Activated CD8-positive, alpha-beta T cell treated with anti-CD3 and anti-CD28 coated beads, Interleukin-2, amount 10 ng/mL, durations not matched to agents 7 days and 5 days (primary cell): ENCODE measurements around the gene SPTB. TPM values are rescaled to one million over a fixed set of nuclear protein-coding genes. Genes with fewer than 3 reads are reported as not detected.

Source experiments
- ATAC-seq: fragments of 150-1000 bp; cut with Tn5 transposase; one replicate; pipeline ENCODE4 v1.10.0; 2021; ENCODE audit warnings: moderate library complexity
- CTCF ChIA-PET: fragments of 350-600 bp; sonication (Branson Sonifier 250); formaldehyde crosslinking; loops from one replicate; lab custom pipeline; 2021; ENCODE audit warnings: antibody characterized with exemption; lab: Charles Lee
- POLR2A ChIA-PET: fragments of 350-600 bp; sonication (Branson Sonifier 250); formaldehyde crosslinking; loops from one replicate; lab custom pipeline; 2021; ENCODE audit warnings: antibody characterized with exemption; lab: Charles Lee
- DNase-seq: peaks from one replicate; pipeline ENCODE4 v3.0.0-alpha.2; 2020
- H3K27ac Mint-ChIP-seq: one replicate; pipeline ENCODE4 v1.8.0; 2021; ENCODE audit warnings: mild to moderate bottlenecking, mixed read lengths
- H3K27me3 Mint-ChIP-seq: one replicate; pipeline ENCODE4 v1.8.0; 2021; ENCODE audit warnings: low read depth, mixed read lengths
- H3K36me3 Mint-ChIP-seq: one replicate; pipeline ENCODE4 v1.8.0; 2021; ENCODE audit warnings: low read depth, mixed read lengths
- H3K4me1 Mint-ChIP-seq: one replicate; pipeline ENCODE4 v1.8.0; 2021; ENCODE audit warnings: low read depth, mixed read lengths
- H3K4me3 Mint-ChIP-seq: one replicate; pipeline ENCODE4 v1.8.0; 2021; ENCODE audit warnings: mild to moderate bottlenecking, mixed read lengths
- H3K9me3 Mint-ChIP-seq: one replicate; pipeline ENCODE4 v1.8.0; 2022; ENCODE audit warnings: mixed read lengths; ENCODE audit not compliant: insufficient read depth
- total RNA-seq, 2 experiments: library from RNA; stranded (reverse); gene quantifications; one replicate each; pipeline ENCODE4 v1.2.3, GENCODE V29; 2021

SPTB gene
- total RNA-seq, 2 experiments from 2014 or later, result not detected

GRCh38 chr14:64730681-64731080 is 149.0 kb downstream of the SPTB start:
- Mint-ChIP-seq H3K4me1 (peaks cover 46% of the 10 kb centered on the region), H3K27ac (no peak overlapping the region), H3K36me3 (no peaks in the 10 kb centered on the region), H3K4me3 (no peak overlapping the region), H3K9me3 (no peaks in the 10 kb centered on the region), H3K27me3 (peaks cover 4% of the 10 kb centered on the region)
- ATAC-seq, result no peak
- CTCF ChIA-PET, result interaction anchor here (1.5 kb wide), 1 partner anchor 59 kb away, joined by 3 read pairs; no protein-coding TSS in a partner anchor
- POLR2A ChIA-PET, result no interaction called here
- DNase-seq, result no peak

- Mint-ChIP-seq H3K36me3 (no peaks in the 10 kb centered on the region), H3K9me3 (no peaks in the 10 kb centered on the region), H3K4me3 (no peak overlapping the region), H3K4me1 (peaks cover 45% of the 10 kb centered on the region), H3K27ac (peak overlapping the region; percentile 70), H3K27me3 (peaks cover 2% of the 10 kb centered on the region)
- DNase-seq, result no peak
- no peak for ATAC-seq
- POLR2A ChIA-PET, result no interaction called here
- CTCF ChIA-PET, result interaction anchor here (0.7 kb wide), 1 partner anchor 32 kb away, joined by 3 read pairs; no protein-coding TSS in a partner anchor
Observed at GRCh38 chr14:64730061-64730440, 149.7 kb downstream of the SPTB start.

- Mint-ChIP-seq H3K27ac (peak overlapping the region; percentile 70), H3K27me3 (no peaks in the 10 kb centered on the region), H3K36me3 (no peaks in the 10 kb centered on the region), H3K4me1 (peaks cover 45% of the 10 kb centered on the region), H3K4me3 (no peak overlapping the region), H3K9me3 (no peaks in the 10 kb centered on the region)
- CTCF ChIA-PET, result interaction anchor here (0.7 kb wide), 1 partner anchor 32 kb away, joined by 3 read pairs; no protein-coding TSS in a partner anchor
- no peak for DNase-seq
- POLR2A ChIA-PET, result no interaction called here
- no peak for ATAC-seq
Observed at GRCh38 chr14:64729386-64730060, 150.2 kb downstream of the SPTB start.

DNA sequence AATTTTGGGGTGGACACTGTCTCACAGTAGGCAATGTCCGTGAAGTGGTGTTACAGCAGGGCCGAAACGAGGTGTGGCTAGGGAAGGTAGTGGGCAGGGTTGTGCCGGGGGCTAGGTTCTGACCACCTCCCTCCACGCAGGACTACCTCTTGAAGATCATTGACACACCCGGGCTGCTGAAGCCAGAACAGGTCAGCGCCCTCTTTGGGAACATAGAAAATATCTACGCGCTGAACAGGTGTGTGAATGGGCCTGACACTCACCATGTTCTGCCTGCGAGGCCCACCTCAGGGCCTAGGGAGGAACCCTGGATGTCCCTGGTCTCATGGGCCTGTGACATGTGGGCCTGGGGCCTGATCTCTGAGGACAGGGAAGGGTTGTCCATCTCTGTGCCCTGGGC is 150.9 kb downstream of the SPTB start:
- DNase-seq (no peak), ATAC-seq (no peak)
- H3K4me1 Mint-ChIP-seq, result peaks cover 46% of the 10 kb centered on the region
- no peaks in the 10 kb centered on the region for H3K9me3 Mint-ChIP-seq
- ChIA-PET CTCF (no interaction called here), POLR2A (no interaction called here)
- no peaks in the 10 kb centered on the region for H3K27me3 Mint-ChIP-seq
- peaks cover 2% of the 10 kb centered on the region for H3K36me3 Mint-ChIP-seq
- no peak overlapping the region for H3K27ac Mint-ChIP-seq
- no peak overlapping the region for H3K4me3 Mint-ChIP-seq

- peaks cover 5% of the 10 kb centered on the region for H3K36me3 Mint-ChIP-seq
- H3K4me3 Mint-ChIP-seq, result no peak overlapping the region
- CTCF ChIA-PET, result no interaction called here
- POLR2A ChIA-PET, result no interaction called here
- DNase-seq, result no peak
- no peak overlapping the region for H3K27ac Mint-ChIP-seq
- H3K4me1 Mint-ChIP-seq, result peaks cover 50% of the 10 kb centered on the region
- ATAC-seq, result no peak
- no peaks in the 10 kb centered on the region for H3K9me3 Mint-ChIP-seq
- no peaks in the 10 kb centered on the region for H3K27me3 Mint-ChIP-seq
Observed at GRCh38 chr14:64728106-64728505, 151.6 kb downstream of the SPTB start.

- ATAC-seq (no peak), DNase-seq (no peak)
- no peak overlapping the region for H3K4me3 Mint-ChIP-seq
- peaks cover 55% of the 10 kb centered on the region for H3K4me1 Mint-ChIP-seq
- H3K36me3 Mint-ChIP-seq, result peaks cover 5% of the 10 kb centered on the region
- H3K9me3 Mint-ChIP-seq, result no peaks in the 10 kb centered on the region
- ChIA-PET POLR2A (no interaction called here), CTCF (no interaction called here)
- no peak overlapping the region for H3K27ac Mint-ChIP-seq
- no peaks in the 10 kb centered on the region for H3K27me3 Mint-ChIP-seq
Observed at GRCh38 chr14:64727551-64728071, 152.1 kb downstream of the SPTB start.

DNA sequence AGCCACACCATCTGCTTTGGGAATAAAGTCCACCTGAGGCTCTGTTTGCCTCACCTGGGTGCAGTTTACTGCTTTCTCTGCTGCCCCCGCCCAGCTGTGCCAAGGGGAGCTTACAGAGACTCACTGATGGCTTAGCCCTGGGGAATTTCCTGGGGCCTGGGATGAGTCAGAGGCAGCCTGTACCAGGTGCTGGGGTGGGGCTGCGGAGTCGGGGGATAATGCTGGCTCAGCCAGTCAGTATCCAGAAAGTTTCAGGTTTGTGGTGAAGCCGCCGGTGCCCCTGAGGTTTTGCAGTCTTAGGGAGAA is 153.2 kb downstream of the SPTB start:
- DNase-seq (no peak), ATAC-seq (no peak)
- Mint-ChIP-seq H3K4me1 (peaks cover 66% of the 10 kb centered on the region), H3K9me3 (no peaks in the 10 kb centered on the region), H3K36me3 (peaks cover 5% of the 10 kb centered on the region), H3K27me3 (no peaks in the 10 kb centered on the region), H3K27ac (no peak overlapping the region), H3K4me3 (no peak overlapping the region)
- POLR2A ChIA-PET, result no interaction called here
- CTCF ChIA-PET, result no interaction called here

DNA sequence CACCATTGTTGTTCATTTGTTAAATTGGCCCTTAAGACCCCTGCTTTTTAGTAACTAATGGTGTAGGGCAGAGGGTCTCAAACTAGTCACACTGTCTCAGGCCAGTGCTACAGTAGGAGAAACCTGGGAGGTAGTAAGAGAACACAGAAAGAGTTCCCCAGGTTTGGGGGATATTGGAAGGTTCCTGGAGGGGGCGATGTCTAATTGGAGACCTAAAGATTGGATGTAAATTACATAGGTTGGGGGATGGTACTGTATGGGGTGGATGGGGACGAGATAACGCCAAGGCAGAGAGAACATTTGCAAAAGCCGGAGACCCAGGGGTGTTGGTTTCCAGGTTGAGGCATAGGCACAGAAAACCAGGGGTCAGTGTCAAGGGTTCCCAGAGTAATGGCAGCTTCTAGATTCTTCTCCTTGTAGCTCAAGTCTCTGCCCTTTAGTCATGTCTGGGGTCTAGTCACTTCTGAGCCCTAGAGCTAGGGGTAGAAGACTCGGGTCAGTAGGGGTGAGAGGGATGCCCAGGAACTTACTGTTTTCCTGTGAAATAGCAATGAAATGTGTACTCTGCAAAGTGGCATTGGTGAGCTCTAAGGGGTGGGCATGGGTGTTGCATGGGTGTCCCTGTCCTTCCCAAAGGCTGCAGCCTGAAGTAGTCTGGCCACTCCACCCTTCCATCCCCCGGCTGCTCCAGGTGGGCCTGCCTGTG is 153.7 kb downstream of the SPTB start:
- no peak overlapping the region for H3K27ac Mint-ChIP-seq
- H3K4me1 Mint-ChIP-seq, result peaks cover 69% of the 10 kb centered on the region
- no peak overlapping the region for H3K4me3 Mint-ChIP-seq
- no peaks in the 10 kb centered on the region for H3K9me3 Mint-ChIP-seq
- DNase-seq (no peak), ATAC-seq (no peak)
- ChIA-PET POLR2A (no interaction called here), CTCF (interaction anchor here (1.3 kb wide), 1 partner anchor 9 kb away, joined by 3 read pairs; no protein-coding TSS in a partner anchor)
- H3K36me3 Mint-ChIP-seq, result peaks cover 5% of the 10 kb centered on the region
- H3K27me3 Mint-ChIP-seq, result no peaks in the 10 kb centered on the region

GRCh38 chr14:64725261-64725815 is 154.4 kb downstream of the SPTB start:
- peaks cover 5% of the 10 kb centered on the region for H3K36me3 Mint-ChIP-seq
- ATAC-seq (no peak), DNase-seq (no peak)
- H3K4me3 Mint-ChIP-seq, result no peak overlapping the region
- H3K9me3 Mint-ChIP-seq, result no peaks in the 10 kb centered on the region
- CTCF ChIA-PET, result interaction anchor here (0.7 to 1.3 kb wide), 3 partner anchors 8 to 172 kb away, joined by 3 read pairs; no protein-coding TSS in a partner anchor
- H3K27me3 Mint-ChIP-seq, result peaks cover 4% of the 10 kb centered on the region
- POLR2A ChIA-PET, result no interaction called here
- H3K4me1 Mint-ChIP-seq, result peaks cover 68% of the 10 kb centered on the region
- H3K27ac Mint-ChIP-seq, result no peak overlapping the region

- Mint-ChIP-seq H3K4me1 (peaks cover 65% of the 10 kb centered on the region), H3K4me3 (no peak overlapping the region), H3K27ac (peak overlapping the region; percentile 68), H3K36me3 (peaks cover 5% of the 10 kb centered on the region), H3K9me3 (no peaks in the 10 kb centered on the region), H3K27me3 (peaks cover 4% of the 10 kb centered on the region)
- CTCF ChIA-PET, result interaction anchor here (1.0 kb wide), 1 partner anchor 172 kb away, joined by 3 read pairs; no protein-coding TSS in a partner anchor
- DNase-seq (no peak), ATAC-seq (no peak)
- POLR2A ChIA-PET, result interaction anchor here (1.0 kb wide), 1 partner anchor 20 kb away, joined by 5 read pairs; the partner anchor contains the start of gene PLEKHG3
Observed at GRCh38 chr14:64724578-64724930, 155.2 kb downstream of the SPTB start.

GRCh38 chr14:64723691-64724577 is 155.8 kb downstream of the SPTB start:
- Mint-ChIP-seq H3K9me3 (no peaks in the 10 kb centered on the region), H3K27ac (peak overlapping the region; percentile 68), H3K4me1 (peaks cover 61% of the 10 kb centered on the region), H3K27me3 (peaks cover 5% of the 10 kb centered on the region), H3K4me3 (no peak overlapping the region), H3K36me3 (peaks cover 5% of the 10 kb centered on the region)
- ATAC-seq (no peak), DNase-seq (no peak)
- ChIA-PET POLR2A (interaction anchor here (1.0 kb wide), 1 partner anchor 19 kb away, joined by 5 read pairs; the partner anchor contains the start of gene PLEKHG3), CTCF (interaction anchor here (1.0 kb wide), 1 partner anchor 173 kb away, joined by 3 read pairs; no protein-coding TSS in a partner anchor)
